Activated T-cell treated with anti-CD3 and anti-CD28 coated beads, Interleukin-2, amount 50 U/mL, for 4 hours (primary cell): Measurements from ENCODE around the gene SLC17A8. TPM values are rescaled to one million over a fixed set of nuclear protein-coding genes. Genes with fewer than 3 reads are reported as not detected.
"Not testable (repeated sequence)": the region's sequence is repeated elsewhere in the genome, so short reads cannot be mapped to it uniquely, and the experiment has no call there.

Experiments
- ATAC-seq, 2 donors: fragments of 200-7000 bp; cut with Tn5 transposase; one replicate each; pipeline ENCODE4 v1.10.0; 2021
- DNase-seq: peaks from one replicate; pipeline ENCODE4 v3.0.0-alpha.2; 2020
- H3K27me3 Mint-ChIP-seq: one replicate; pipeline ENCODE4 v1.8.0; 2021; ENCODE audit warnings: low read depth, mixed read lengths
- H3K36me3 Mint-ChIP-seq: one replicate; pipeline ENCODE4 v1.8.0; 2022; ENCODE audit warnings: mixed read lengths; ENCODE audit not compliant: insufficient read depth
- H3K4me1 Mint-ChIP-seq: one replicate; pipeline ENCODE4 v1.8.0; 2021; ENCODE audit warnings: low read depth, mixed read lengths
- H3K4me3 Mint-ChIP-seq: one replicate; pipeline ENCODE4 v1.8.0; 2021; ENCODE audit warnings: mild to moderate bottlenecking, moderate library complexity, mixed read lengths
- H3K9me3 Mint-ChIP-seq: one replicate; pipeline ENCODE4 v1.8.0; 2021; ENCODE audit warnings: mixed read lengths
- total RNA-seq, 3 donors: library from RNA; stranded (reverse); gene quantifications; one replicate each; pipeline ENCODE4 v1.2.1, GENCODE V29; 2021

SLC17A8 gene
- total RNA-seq, 3 donors from 2014 or later, result not detected

- H3K9me3 Mint-ChIP-seq, result peaks cover 23% of the 10 kb centered on the region
- no peaks in the 10 kb centered on the region for H3K4me1 Mint-ChIP-seq
- H3K27me3 Mint-ChIP-seq, result peaks cover 11% of the 10 kb centered on the region
- ATAC-seq, result no peak
- no peaks in the 10 kb centered on the region for H3K36me3 Mint-ChIP-seq
- no peak overlapping the region for H3K4me3 Mint-ChIP-seq
- no peak for DNase-seq
These were observed 69.3 kb downstream of the SLC17A8 start for GRCh38 chr12:100426145-100426544.

- Mint-ChIP-seq H3K36me3 (no peaks in the 10 kb centered on the region), H3K27me3 (peaks cover 11% of the 10 kb centered on the region), H3K9me3 (peaks cover 23% of the 10 kb centered on the region)
These were observed 70.2 kb downstream of the SLC17A8 start for GRCh38 chr12:100427078-100427477.

DNA sequence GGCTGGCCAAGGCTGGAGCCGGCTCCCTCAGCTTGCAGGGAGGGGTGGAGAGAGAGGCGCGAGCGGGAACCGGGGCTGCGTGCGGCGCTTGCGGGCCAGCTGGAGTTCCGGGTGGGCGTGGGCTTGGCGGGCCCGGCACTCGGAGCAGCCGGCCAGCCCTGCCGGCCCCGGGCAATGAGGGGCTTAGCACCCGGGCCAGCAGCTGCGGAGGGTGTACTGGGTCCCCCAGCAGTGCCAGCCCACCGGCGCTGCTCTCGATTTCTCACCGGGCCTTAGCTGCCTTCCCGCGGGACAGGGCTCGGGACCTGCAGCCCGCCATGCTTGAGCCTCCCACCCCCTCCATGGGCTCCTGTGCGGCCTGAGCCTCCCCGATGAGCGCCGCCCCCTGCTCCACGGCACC is 73.4 kb downstream of the SLC17A8 start:
- not testable (repeated sequence) for ATAC-seq, H3K27me3 Mint-ChIP-seq, H3K4me3 Mint-ChIP-seq, H3K4me1 Mint-ChIP-seq, H3K36me3 Mint-ChIP-seq, DNase-seq
- peaks cover 13% of the 10 kb centered on the region for H3K9me3 Mint-ChIP-seq

More at GRCh38 chr12:100427078-100427477, 70.2 kb downstream of the SLC17A8 start:
- H3K4me1 Mint-ChIP-seq, result no peaks in the 10 kb centered on the region
- no peak overlapping the region for H3K4me3 Mint-ChIP-seq
- ATAC-seq (no peak), DNase-seq (no peak)

DNA sequence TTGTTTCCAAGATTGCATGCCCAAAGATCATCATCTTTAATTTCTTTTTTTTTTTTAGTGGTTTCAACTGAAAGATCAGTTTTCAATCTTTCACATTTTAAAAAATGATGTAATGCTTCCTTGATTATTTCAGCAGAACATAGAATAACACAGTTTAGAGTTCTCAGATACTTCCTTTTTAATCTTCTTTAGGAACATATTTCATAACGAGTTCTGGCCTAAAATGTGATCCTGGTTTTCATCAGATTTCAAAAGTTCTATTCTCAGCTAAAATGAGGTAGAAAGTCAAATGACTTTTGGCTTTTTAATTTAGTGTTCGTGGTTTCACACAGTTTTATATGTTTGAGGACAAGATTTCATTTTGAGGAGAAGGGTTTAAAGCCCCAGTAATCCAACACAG is 76.8 kb downstream of the SLC17A8 start:
- Mint-ChIP-seq H3K36me3 (no peaks in the 10 kb centered on the region), H3K4me3 (no peak overlapping the region), H3K27me3 (peaks cover 6% of the 10 kb centered on the region), H3K4me1 (no peaks in the 10 kb centered on the region), H3K9me3 (no peaks in the 10 kb centered on the region)
- ATAC-seq (no peak), DNase-seq (no peak)

GRCh38 chr12:100434177-100434576 is 77.3 kb downstream of the SLC17A8 start:
- DNase-seq (no peak), ATAC-seq (no peak)
- Mint-ChIP-seq H3K9me3 (no peaks in the 10 kb centered on the region), H3K27me3 (peaks cover 6% of the 10 kb centered on the region), H3K4me3 (no peak overlapping the region), H3K36me3 (no peaks in the 10 kb centered on the region), H3K4me1 (no peaks in the 10 kb centered on the region)

- ATAC-seq (no peak), DNase-seq (no peak)
- H3K4me3 Mint-ChIP-seq, result no peak overlapping the region
- no peaks in the 10 kb centered on the region for H3K9me3 Mint-ChIP-seq
- H3K4me1 Mint-ChIP-seq, result no peaks in the 10 kb centered on the region
- peaks cover 6% of the 10 kb centered on the region for H3K27me3 Mint-ChIP-seq
- H3K36me3 Mint-ChIP-seq, result no peaks in the 10 kb centered on the region
These were observed 79.1 kb downstream of the SLC17A8 start for GRCh38 chr12:100435957-100436356.

DNA sequence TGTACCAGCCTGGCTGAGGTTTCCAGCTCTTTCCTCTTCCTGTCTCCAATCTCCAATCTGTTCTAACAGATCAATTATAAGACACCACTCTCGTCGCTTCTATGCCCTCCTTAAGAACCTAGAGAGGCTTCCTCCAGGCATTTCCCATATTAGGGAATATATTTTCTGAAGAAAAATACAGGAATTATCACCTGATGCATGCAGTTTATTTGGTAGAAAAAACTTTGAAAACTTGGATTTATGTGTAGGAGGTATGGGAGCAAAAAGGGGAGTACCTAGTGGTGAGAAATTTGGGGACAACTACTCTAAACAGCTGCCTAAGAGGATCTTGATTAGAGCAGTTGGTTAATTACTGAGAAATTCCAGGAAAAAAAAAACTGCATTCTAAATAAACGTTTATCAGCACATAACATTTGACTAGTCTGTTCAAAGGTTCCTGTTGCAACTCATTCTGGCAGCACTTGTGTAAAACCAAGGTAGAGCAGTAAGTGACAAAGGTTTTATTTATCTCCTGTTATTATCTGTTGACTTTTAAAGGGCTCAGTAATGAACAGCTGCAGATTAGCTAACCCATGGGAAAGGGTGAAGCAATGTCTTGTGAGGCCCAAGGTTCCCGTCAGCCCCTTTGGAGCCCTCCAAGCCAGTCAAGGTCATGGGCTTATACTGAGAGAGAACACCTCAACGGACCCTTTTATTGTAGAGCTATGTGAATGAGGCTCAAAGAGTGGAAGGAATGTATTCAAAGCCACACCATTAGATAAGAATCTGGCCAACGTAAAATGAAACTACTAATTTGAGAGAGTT is 80.4 kb downstream of the SLC17A8 start:
- no peak for ATAC-seq
- H3K4me1 Mint-ChIP-seq, result no peaks in the 10 kb centered on the region

GRCh38 chr12:100439797-100440196 is 82.9 kb downstream of the SLC17A8 start:
- H3K27me3 Mint-ChIP-seq, result peaks cover 6% of the 10 kb centered on the region
- no peaks in the 10 kb centered on the region for H3K36me3 Mint-ChIP-seq
- no peak for DNase-seq
- H3K4me1 Mint-ChIP-seq, result no peaks in the 10 kb centered on the region
- H3K9me3 Mint-ChIP-seq, result no peaks in the 10 kb centered on the region
- no peak for ATAC-seq
- no peak overlapping the region for H3K4me3 Mint-ChIP-seq

More for the DNA sequence above, 80.4 kb downstream of the SLC17A8 start:
- no peak for DNase-seq
- no peaks in the 10 kb centered on the region for H3K9me3 Mint-ChIP-seq
- H3K36me3 Mint-ChIP-seq, result no peaks in the 10 kb centered on the region
- H3K27me3 Mint-ChIP-seq, result peaks cover 6% of the 10 kb centered on the region
- no peak overlapping the region for H3K4me3 Mint-ChIP-seq

- H3K36me3 Mint-ChIP-seq, result no peaks in the 10 kb centered on the region
- no peak overlapping the region for H3K4me3 Mint-ChIP-seq
- DNase-seq (no peak), ATAC-seq (no peak)
- H3K9me3 Mint-ChIP-seq, result no peaks in the 10 kb centered on the region
- H3K27me3 Mint-ChIP-seq, result peaks cover 16% of the 10 kb centered on the region
- H3K4me1 Mint-ChIP-seq, result no peaks in the 10 kb centered on the region
These were observed 85.5 kb downstream of the SLC17A8 start for GRCh38 chr12:100442403-100442802.

- Mint-ChIP-seq H3K27me3 (peaks cover 12% of the 10 kb centered on the region), H3K36me3 (no peaks in the 10 kb centered on the region), H3K4me3 (no peak overlapping the region), H3K9me3 (no peaks in the 10 kb centered on the region), H3K4me1 (no peaks in the 10 kb centered on the region)
- ATAC-seq, result no peak
- no peak for DNase-seq
These were observed 86.6 kb downstream of the SLC17A8 start for GRCh38 chr12:100443434-100443833.

- no peak for ATAC-seq
- DNase-seq, result no peak
- peaks cover 11% of the 10 kb centered on the region for H3K27me3 Mint-ChIP-seq
These were observed 88.2 kb downstream of the SLC17A8 start for GRCh38 chr12:100445081-100445481.

GRCh38 chr12:100447381-100447780 is 90.5 kb downstream of the SLC17A8 start:
- Mint-ChIP-seq H3K4me3 (no peak overlapping the region), H3K4me1 (no peaks in the 10 kb centered on the region), H3K36me3 (no peaks in the 10 kb centered on the region), H3K27me3 (peaks cover 11% of the 10 kb centered on the region), H3K9me3 (no peaks in the 10 kb centered on the region)
- ATAC-seq (no peak), DNase-seq (no peak)

More at GRCh38 chr12:100445081-100445481, 88.2 kb downstream of the SLC17A8 start:
- no peak overlapping the region for H3K4me3 Mint-ChIP-seq
- no peaks in the 10 kb centered on the region for H3K9me3 Mint-ChIP-seq
- no peaks in the 10 kb centered on the region for H3K36me3 Mint-ChIP-seq
- H3K4me1 Mint-ChIP-seq, result no peaks in the 10 kb centered on the region

GRCh38 chr12:100448656-100449055 is 91.8 kb downstream of the SLC17A8 start:
- no peaks in the 10 kb centered on the region for H3K9me3 Mint-ChIP-seq
- no peak overlapping the region for H3K4me3 Mint-ChIP-seq
- peaks cover 11% of the 10 kb centered on the region for H3K27me3 Mint-ChIP-seq
- no peaks in the 10 kb centered on the region for H3K36me3 Mint-ChIP-seq
- DNase-seq (no peak), ATAC-seq (no peak)
- no peaks in the 10 kb centered on the region for H3K4me1 Mint-ChIP-seq

DNA sequence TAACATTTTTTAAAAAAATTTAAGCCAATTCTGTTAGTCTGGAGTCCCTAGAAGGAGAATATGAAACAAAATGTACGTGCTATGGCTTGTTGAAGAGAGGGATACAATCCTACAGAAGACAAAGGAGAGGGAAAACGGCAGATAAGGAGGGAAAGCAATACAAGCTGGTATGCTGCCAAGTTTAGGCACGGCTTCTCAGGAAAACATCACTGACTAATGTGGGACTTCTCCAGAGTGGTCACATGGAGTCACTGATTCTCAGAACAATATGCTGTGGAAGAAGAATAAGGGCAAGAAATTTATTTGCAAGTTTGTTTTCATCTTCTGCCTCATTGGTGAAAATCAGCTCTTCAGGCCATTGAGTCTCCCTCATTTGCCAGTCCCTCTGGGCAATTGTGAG is 93.9 kb downstream of the SLC17A8 start:
- H3K36me3 Mint-ChIP-seq, result no peaks in the 10 kb centered on the region
- no peak overlapping the region for H3K4me3 Mint-ChIP-seq
- DNase-seq (no peak), ATAC-seq (no peak)
- H3K9me3 Mint-ChIP-seq, result no peaks in the 10 kb centered on the region
- no peaks in the 10 kb centered on the region for H3K4me1 Mint-ChIP-seq
- peaks cover 7% of the 10 kb centered on the region for H3K27me3 Mint-ChIP-seq

GRCh38 chr12:100453951-100454350 is 97.1 kb downstream of the SLC17A8 start:
- Mint-ChIP-seq H3K36me3 (no peaks in the 10 kb centered on the region), H3K9me3 (no peaks in the 10 kb centered on the region), H3K4me1 (no peaks in the 10 kb centered on the region), H3K27me3 (peaks cover 2% of the 10 kb centered on the region), H3K4me3 (no peak overlapping the region)
- ATAC-seq (no peak), DNase-seq (no peak)
